AG09319 (cell line): ENCODE results near the gene CHMP1B.

Experiments
- DNase-seq: peaks from one replicate; pipeline ENCODE4 v3.0.0-alpha.2; 2010; ENCODE audit warnings: low read depth; ENCODE audit errors: extremely low read depth
- TF ChIP-seq, protein P1 (sequence below): IDR thresholded peaks from 2 replicates; pipeline ENCODE4 v1.5.1; 2011; ENCODE audit warnings: low read depth, mild to moderate bottlenecking, inconsistent platforms, low read length, moderate library complexity

Gene CHMP1B

GRCh38 chr18:11810379-11810778, 40.8 kb upstream of the CHMP1B start:
- DNase-seq: no peak
- TF ChIP-seq, protein P1, sequence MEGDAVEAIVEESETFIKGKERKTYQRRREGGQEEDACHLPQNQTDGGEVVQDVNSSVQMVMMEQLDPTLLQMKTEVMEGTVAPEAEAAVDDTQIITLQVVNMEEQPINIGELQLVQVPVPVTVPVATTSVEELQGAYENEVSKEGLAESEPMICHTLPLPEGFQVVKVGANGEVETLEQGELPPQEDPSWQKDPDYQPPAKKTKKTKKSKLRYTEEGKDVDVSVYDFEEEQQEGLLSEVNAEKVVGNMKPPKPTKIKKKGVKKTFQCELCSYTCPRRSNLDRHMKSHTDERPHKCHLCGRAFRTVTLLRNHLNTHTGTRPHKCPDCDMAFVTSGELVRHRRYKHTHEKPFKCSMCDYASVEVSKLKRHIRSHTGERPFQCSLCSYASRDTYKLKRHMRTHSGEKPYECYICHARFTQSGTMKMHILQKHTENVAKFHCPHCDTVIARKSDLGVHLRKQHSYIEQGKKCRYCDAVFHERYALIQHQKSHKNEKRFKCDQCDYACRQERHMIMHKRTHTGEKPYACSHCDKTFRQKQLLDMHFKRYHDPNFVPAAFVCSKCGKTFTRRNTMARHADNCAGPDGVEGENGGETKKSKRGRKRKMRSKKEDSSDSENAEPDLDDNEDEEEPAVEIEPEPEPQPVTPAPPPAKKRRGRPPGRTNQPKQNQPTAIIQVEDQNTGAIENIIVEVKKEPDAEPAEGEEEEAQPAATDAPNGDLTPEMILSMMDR: no peak

GRCh38 chr18:11811009-11811408, 40.2 kb upstream of the CHMP1B start:
- no peak for DNase-seq
- TF ChIP-seq, protein P1: no peak

- no peak for DNase-seq
- TF ChIP-seq, protein P1: no peak
Observed at GRCh38 chr18:11817229-11817628, 34.0 kb upstream of the CHMP1B start.

- TF ChIP-seq, protein P1: no peak
Observed at GRCh38 chr18:11818486-11819203, 32.6 kb upstream of the CHMP1B start.

GRCh38 chr18:11819938-11820337, 31.3 kb upstream of the CHMP1B start:
- no peak for DNase-seq
- TF ChIP-seq, protein P1: no peak

More at GRCh38 chr18:11818486-11819203, 32.6 kb upstream of the CHMP1B start:
- DNase-seq: no peak

GRCh38 chr18:11820697-11821096, 30.5 kb upstream of the CHMP1B start:
- TF ChIP-seq, protein P1: no peak
- DNase-seq: no peak

DNA sequence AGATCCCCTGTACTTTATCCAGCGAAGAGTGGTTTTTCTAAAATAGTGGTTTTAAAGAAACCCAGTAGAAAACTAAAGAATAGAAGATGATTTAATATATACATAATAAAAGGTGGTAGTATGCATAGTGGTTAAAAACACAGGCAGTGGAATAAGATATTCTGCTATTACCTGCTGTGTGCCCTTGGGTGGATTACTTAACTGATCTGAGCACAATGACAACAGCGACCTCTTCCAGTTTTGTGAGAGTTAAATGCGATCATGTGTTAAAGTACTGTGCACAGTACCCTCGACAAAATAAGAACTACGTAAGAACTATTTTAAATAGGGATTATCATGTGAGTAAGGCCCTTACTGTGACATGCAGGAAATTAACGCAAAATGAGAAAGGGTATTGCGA, 30.0 kb upstream of the CHMP1B start:
- no peak for DNase-seq
- TF ChIP-seq, protein P1: no peak
